ENCODE measurements around the gene GNAT3.

GNAT3 gene

DNA sequence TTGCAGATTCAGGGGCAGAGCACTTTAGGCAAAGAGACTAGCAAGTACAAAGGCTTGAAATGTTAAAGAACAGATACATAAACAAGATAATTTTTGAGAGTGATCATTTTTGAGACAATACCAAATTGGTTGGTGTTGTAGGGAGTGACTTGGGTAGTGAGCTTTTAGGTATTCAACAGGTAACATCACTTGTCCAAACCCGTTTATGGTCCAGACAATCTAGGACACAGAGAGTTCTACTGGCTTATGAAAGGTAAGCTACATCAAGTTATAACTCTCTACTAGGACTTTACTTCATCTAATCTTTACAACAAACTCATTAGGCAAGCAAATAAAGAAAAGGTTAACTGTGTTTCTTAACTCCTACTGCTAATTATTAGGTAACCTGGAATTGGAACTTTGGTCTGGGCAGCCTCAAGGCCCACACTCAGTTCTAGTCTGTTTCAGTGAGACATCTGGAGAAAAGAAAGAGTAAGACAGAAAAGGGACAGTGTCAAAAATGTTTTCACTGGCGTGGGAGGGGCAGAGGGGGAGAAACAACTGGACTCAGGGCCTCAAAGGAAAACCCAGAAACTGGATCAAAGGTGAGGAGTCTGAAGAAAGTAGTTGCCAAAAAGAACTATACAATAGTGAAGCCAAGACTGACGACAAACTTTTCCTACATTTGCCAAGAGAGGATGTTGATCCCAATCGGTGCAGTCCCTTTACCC lies 39.2 kb downstream of the GNAT3 start:
- no peak overlapping the region for H3K4me3 ChIP-seq (ENCODE audit: low read length)
- DNase-seq (ENCODE audit: low read depth, low spot score) = no peak

DNA sequence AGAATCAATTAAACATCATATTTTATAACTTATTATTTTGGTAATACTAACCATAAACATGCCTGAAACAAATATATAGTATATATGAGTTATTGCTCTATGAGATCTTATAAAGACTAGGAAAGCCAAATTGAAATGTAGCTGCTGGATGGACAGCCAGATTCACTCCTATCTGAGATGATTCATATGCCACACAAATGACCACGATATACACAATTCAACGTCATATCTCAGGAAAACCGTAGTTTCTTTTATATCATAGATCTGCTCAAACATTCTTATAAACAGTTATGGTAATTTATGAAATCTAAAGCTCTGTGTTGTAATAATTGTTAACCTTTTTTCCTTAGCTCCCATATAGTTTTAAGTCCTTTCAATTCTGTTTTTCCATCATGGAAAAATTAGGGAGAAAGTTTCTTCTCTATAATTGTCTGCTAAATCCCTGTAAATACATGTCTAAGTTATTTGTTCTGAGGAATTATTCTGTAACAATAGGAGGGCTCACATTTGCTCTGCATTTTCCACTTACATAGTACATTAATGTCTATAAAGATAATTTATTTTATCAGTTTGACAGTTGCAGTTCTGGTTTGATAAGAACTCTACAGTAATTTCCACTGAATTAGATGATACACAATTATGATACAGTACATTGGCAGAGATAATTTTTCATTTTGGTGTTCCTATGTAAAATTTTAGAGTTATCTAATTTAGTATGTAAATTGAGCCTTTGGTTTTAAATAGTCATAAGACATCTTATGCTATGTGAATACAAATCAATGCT lies 42.7 kb downstream of the GNAT3 start:
- H3K4me3 ChIP-seq (ENCODE audit: low read length) = no peak overlapping the region
- no peak for DNase-seq (ENCODE audit: low read depth, low spot score)

DNA sequence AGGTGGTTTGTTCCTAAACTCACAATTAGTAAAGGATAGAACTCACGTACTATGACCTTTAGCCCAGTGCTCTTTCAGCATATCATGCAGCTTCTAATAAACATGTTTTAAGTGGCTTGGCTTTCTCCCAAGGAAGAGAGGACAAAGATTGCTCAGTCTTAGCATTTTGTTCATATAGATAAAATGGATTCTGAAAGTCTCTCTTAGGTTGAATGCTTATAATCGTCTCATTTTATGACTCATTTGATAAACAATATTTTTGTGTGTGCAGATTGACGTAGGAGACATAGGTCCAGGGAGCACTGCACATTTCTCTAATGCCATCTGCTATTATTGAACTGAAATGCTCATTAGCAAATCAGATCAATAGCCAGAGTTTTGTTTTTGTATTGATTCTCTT lies 44.8 kb downstream of the GNAT3 start:
- no peak overlapping the region for H3K4me3 ChIP-seq (ENCODE audit: low read length)
- no peak for DNase-seq (ENCODE audit: low read depth, low spot score)

DNA sequence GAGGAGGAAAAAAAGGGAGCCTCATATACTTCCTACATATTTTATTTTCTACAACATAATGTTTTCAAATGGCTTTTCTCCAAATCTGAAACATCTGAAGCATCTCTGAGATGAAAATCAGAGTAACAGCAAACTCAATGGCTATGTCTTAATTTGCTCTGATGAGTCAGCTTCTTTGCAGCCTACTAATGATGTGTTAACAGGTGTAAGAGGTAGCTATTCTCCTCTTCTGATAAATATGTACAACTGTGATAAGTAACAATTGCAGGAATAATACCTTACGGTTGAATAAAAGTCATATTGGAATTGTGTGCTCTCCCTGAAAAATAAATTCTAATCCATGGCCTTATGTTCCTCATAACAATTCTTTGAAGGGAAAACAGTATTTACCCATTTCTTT lies 45.2 kb downstream of the GNAT3 start:
- DNase-seq (ENCODE audit: low read depth, low spot score) = no peak
- no peak overlapping the region for H3K4me3 ChIP-seq (ENCODE audit: low read length)

DNA sequence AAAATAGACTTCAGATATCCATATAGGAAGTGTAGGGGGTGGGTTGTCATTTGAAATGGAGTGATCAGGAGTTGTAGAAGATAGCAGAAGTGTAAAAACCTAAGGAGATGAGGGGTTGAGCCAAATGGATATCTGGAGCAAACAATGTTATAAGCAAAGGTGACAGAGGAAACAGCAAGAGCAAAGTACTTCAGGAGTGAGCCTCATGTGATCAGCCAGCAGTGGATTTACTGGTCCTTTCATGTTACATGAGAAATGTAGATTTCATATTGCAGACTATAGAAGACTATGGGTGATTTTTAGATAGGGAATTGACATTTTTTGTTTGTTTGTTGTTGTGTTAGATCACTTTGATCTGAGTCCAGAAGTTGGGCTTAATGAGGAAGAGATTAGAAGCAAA lies 47.7 kb downstream of the GNAT3 start:
- DNase-seq (ENCODE audit: low read depth, low spot score) = no peak
- no peak overlapping the region for H3K4me3 ChIP-seq (ENCODE audit: low read length)

DNA sequence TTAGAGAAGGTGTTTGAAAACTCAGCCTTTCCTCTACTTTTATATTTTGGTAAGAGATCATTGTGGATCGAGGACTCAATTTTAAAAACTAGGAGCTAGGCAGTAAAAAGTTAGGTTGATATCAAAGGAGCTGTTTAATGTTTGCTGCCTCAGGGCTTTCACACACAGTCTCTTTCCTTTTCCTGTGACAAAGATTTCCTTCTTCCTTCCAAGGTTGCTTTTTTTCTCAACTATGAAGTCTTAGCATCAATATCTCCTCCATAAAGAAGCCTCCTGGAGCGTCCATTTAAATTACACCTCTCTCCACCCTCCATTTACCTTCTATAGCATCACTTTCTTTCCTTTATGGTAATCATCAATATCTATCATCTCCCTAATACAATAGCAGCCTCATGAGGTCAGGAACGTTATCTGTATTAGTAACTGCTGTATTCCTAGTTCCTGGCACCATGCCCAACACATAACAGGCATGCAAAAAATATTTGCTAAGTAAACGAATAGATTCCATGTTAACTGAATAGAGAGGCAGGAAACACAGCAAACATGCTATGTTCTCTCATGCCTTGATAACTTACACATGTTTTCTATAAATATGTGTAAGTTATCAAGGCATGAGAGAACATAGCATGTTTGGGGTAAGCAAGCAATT lies 48.5 kb downstream of the GNAT3 start:
- H3K4me3 ChIP-seq (ENCODE audit: low read length) = no peak overlapping the region
- no peak for DNase-seq (ENCODE audit: low read depth, low spot score)

DNA sequence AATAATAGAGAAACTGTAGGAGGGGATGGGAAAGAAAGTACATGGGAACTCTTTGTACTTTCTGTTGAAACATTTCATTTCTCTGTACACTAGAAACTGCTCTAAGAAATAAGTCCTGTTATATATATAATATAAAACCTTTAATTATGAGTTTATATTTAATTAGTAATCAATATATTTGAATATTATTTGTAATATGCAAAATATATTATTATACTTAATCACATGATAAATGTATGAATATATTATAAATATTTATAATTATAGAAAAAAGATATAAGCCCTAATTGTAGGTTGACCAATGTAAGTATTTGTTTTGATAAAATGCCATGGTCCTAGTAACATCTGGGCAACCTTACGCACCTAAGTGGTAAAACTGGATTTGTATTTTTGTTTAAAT lies 51.0 kb downstream of the GNAT3 start:
- H3K4me3 ChIP-seq (ENCODE audit: low read length) = no peak overlapping the region
- DNase-seq (ENCODE audit: low read depth, low spot score) = no peak

GRCh38 chr7:80459776-80460510 lies 51.9 kb downstream of the GNAT3 start:
- H3K4me3 ChIP-seq (ENCODE audit: low read length) = no peak overlapping the region
- no peak for DNase-seq (ENCODE audit: low read depth, low spot score)

DNA sequence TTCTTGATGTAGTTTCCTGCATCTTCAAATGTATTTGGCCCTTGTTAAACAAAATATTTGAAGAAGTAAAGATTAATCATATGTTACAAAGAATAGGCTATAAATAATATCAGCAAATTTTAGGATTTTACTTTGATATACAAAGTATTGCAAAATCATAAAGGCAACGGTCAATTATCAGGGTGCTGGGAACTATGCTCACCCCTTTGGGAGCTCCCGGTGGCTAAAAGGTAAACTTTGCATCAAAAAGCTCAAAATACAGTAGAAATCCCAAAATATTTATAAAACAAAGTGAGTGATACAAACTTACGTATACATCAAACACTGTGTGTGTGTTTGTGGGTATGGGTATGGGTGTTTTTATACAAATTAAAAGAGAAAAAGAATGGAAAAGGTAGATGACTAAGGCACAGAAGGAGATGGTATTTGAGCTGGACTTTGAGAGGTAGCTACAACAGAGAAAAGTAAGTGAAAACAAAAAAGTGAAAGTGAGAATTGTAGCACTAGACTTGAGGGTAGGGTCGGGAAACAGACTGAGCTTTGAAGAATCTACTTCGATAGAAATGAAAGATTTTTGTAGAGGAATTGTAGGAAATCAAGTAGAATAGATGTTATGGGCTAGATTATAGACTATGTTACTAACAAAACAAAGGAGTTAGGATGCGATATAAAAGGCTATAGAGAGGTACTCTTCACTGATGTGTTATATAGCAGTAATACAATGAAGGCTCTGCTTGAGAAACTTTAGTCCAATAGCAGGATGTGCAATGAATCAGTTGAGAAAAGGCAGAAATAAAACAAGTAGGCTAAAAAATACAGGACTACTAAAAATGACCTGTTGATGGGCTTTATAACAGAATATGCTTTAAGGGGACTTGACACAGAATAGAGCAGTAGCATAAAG lies 52.8 kb downstream of the GNAT3 start:
- H3K4me3 ChIP-seq (ENCODE audit: low read length) = no peak overlapping the region
- DNase-seq (ENCODE audit: low read depth, low spot score) = no peak

GRCh38 chr7:80453699-80454340 lies 58.0 kb downstream of the GNAT3 start:
- no peak overlapping the region for H3K4me3 ChIP-seq (ENCODE audit: low read length)
- no peak for DNase-seq (ENCODE audit: low read depth, low spot score)

DNA sequence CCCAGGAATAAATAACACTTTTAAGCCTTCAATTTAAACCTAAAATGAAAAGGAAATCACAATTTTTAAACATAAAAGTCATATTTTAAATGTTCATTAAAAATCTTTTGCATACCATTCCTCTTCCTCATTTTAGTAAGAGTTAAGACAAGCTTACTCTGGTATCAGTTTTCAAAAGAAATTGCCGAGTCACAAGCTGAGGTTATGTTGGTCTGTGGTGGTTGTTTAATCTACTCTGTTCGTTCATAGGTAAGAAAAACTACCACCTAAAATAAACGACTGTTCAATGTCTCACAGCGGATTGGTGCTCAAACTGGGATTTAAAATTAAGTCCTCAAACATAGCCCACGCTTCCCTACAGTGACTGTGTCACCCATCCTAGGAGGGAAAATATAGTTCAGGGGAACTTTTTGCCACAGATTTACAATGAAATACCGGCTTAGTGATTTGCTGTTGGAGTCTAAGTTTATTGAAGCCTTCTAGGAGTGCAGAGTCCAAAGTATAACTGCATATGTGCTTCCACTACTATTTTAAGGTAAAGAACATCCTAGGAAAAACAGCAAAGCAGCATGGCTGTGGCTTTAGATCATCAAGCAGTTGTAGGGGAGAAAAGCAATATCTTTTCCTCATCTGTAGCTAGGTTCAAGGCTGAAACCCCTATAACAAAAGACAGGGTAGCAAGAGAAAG lies 61.1 kb downstream of the GNAT3 start:
- no peak for DNase-seq (ENCODE audit: low read depth, low spot score)
- no peak overlapping the region for H3K4me3 ChIP-seq (ENCODE audit: low read length)

DNA sequence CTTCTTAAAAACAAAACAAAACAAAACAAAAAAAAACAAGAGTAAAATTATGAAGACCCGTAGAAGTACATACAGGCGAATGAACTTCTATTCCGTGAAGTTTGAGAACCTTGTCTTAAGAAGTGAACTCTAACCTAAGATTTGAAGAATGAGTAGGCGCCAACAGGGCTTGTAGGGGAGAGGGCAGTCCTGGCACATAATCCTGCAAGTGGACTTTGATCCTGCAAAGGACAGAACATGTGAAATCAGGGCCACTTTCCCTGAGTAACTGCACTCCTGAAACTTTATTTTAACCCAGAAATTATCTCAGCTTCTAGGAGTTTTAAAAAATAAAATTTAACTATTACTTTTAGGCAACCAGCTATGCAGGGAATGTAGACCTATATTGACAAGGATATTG lies 62.0 kb downstream of the GNAT3 start:
- H3K4me3 ChIP-seq (ENCODE audit: low read length) = no peak overlapping the region
- no peak for DNase-seq (ENCODE audit: low read depth, low spot score)

GRCh38 chr7:80445351-80445750 lies 66.5 kb downstream of the GNAT3 start:
- DNase-seq (ENCODE audit: low read depth, low spot score) = no peak
- no peak overlapping the region for H3K4me3 ChIP-seq (ENCODE audit: low read length)

DNA sequence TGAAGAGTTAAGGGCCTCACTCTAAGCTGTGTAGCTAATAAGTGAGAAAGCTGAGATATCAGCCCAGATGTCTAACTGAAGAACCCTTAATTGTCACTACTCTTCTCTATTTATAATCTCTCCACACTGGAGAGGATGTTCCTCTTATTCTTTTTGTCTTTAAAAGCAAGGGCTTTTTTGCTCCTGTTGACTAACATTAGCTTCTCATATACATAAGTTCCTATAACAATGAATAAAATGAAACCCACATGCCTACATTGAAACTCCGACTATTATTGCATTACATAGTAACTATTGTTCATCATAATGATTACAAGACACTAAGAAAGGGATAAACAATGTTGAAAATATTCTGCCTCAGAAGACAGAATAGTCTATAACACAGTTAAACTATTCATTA lies 67.1 kb downstream of the GNAT3 start:
- no peak overlapping the region for H3K4me3 ChIP-seq (ENCODE audit: low read length)
- DNase-seq (ENCODE audit: low read depth, low spot score) = no peak

DNA sequence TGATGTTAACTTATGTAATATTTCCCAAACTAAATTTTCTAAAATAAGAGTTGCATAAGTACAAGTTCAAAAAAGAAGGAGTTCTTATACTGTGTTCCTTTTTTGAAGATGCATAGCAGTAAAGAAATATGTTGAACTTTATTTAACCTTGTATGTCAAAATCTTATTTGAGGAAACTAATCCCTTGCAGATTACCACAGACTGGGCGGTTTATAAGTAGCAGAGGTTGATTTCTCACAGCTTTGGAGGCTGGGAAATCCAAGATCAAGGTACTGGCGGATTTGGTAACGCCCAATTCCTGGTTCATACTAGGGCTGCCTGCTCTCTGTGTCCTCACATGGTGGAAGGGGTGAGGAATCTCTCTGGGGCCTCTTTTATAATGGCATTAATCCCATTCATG lies 68.5 kb downstream of the GNAT3 start:
- no peak overlapping the region for H3K4me3 ChIP-seq (ENCODE audit: low read length)
- DNase-seq (ENCODE audit: low read depth, low spot score) = no peak

GRCh38 chr7:80440883-80441282 lies 71.0 kb downstream of the GNAT3 start:
- H3K4me3 ChIP-seq (ENCODE audit: low read length) = no peak overlapping the region
- DNase-seq (ENCODE audit: low read depth, low spot score) = no peak

GRCh38 chr7:80439894-80440821 lies 71.7 kb downstream of the GNAT3 start:
- H3K4me3 ChIP-seq (ENCODE audit: low read length) = no peak overlapping the region
- no peak for DNase-seq (ENCODE audit: low read depth, low spot score)

All from Jurkat, Clone E6-1 (cell line).